C4-2B (cell line): ENCODE data around the gene YPEL5.
"Not testable (repeated sequence)": the region's sequence is repeated elsewhere in the genome, so short reads cannot be mapped to it uniquely, and the experiment has no call there.

Experiments
- H3K27ac ChIP-seq: fragments of 450-650 bp; 2 replicates; pipeline ENCODE4 v1.5.1; 2017
- CTCF ChIP-seq: fragments of 450-650 bp; conservative IDR thresholded peaks from 2 replicates; pipeline ENCODE4 v1.5.1; 2017; ENCODE audit warnings: mild to moderate bottlenecking
- ZFX ChIP-seq: fragments of 450-650 bp; IDR thresholded peaks from 2 replicates; pipeline ENCODE4 v1.6.1; 2017

YPEL5 gene

GRCh38 chr2:30146337-30147195, at the start of gene YPEL5:
YPEL5 (plus strand) TSS chr2:30147007; CDS start chr2:30156652, 9,645 bp downstream.
- TF ChIP-seq CTCF (no peak), ZFX (no peak)
- H3K27ac ChIP-seq, result peak within 1 kb of the TSS; percentile 84

- TF ChIP-seq CTCF (no peak), ZFX (no peak)
- no peak overlapping the region for H3K27ac ChIP-seq
These were observed 48.4 kb upstream of the YPEL5 start for GRCh38 chr2:30098266-30099005.

GRCh38 chr2:30099366-30099765, 47.4 kb upstream of the YPEL5 start:
- not testable (repeated sequence) for H3K27ac ChIP-seq

- H3K27ac ChIP-seq, result not testable (repeated sequence)
These were observed 46.1 kb upstream of the YPEL5 start for GRCh38 chr2:30100691-30101090.

GRCh38 chr2:30104307-30104706, 42.5 kb upstream of the YPEL5 start:
- no peak overlapping the region for H3K27ac ChIP-seq
- TF ChIP-seq ZFX (no peak), CTCF (no peak)

- TF ChIP-seq CTCF (no peak), ZFX (no peak)
- H3K27ac ChIP-seq, result no peak overlapping the region
These were observed 41.3 kb upstream of the YPEL5 start for GRCh38 chr2:30105556-30105955.

- TF ChIP-seq CTCF, result no peak
- TF ChIP-seq ZFX, result no peak
- H3K27ac ChIP-seq, result no peak overlapping the region
These were observed 40.3 kb upstream of the YPEL5 start for GRCh38 chr2:30106543-30106942.

GRCh38 chr2:30108192-30108591, 38.6 kb upstream of the YPEL5 start:
- TF ChIP-seq ZFX (no peak), CTCF (no peak)
- H3K27ac ChIP-seq, result no peak overlapping the region
